ENCODE measurements around the gene SLC66A3.

The SLC66A3 gene

DNA sequence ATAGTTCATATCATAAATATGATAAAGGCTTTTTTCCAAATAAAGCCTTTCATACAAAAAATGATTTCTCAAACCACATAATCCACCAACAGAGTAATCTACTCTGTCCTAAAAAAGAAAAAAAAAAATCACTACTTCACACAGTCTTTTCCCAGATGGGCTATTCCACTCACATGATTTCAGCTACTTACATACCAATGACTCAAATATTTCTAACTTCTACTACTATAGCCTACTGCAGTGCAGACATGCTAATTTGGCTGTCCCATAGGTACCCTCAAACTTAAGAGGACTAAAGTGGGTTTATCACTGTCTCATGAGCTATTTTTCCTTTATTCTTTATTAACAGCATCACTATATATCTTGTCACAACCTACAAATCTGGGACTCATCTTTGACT lies 57.4 kb downstream of the SLC66A3 start:
- no peak overlapping the region for H3K27ac ChIP-seq (ENCODE audit: low read depth, low read length)
- H3K9ac ChIP-seq (ENCODE audit: low read depth in 1 of 2, low read length in 2 of 2): no peak overlapping the region
- no peaks in the 10 kb centered on the region for H3K4me1 ChIP-seq (ENCODE audit: control insufficient read depth in 1 of 2, insufficient read depth in 2 of 2, low read length in 2 of 2)
- no peak overlapping the region for H3K4me3 ChIP-seq (ENCODE audit: low read depth in 1 of 2, low read length in 2 of 2)
- peaks cover 23 to 65% of the 10 kb centered on the region in 2 donors for H3K36me3 ChIP-seq (ENCODE audit: control insufficient read depth in 1 of 2, insufficient read depth in 2 of 2, low read length in 2 of 2)
- no peaks in the 10 kb centered on the region for H3K27me3 ChIP-seq (ENCODE audit: control insufficient read depth in 1 of 2, insufficient read depth in 2 of 2, low read length in 2 of 2)
- no peaks in the 10 kb centered on the region for H3K9me3 ChIP-seq (ENCODE audit: control insufficient read depth in 1 of 2, low read length in 2 of 2)

DNA sequence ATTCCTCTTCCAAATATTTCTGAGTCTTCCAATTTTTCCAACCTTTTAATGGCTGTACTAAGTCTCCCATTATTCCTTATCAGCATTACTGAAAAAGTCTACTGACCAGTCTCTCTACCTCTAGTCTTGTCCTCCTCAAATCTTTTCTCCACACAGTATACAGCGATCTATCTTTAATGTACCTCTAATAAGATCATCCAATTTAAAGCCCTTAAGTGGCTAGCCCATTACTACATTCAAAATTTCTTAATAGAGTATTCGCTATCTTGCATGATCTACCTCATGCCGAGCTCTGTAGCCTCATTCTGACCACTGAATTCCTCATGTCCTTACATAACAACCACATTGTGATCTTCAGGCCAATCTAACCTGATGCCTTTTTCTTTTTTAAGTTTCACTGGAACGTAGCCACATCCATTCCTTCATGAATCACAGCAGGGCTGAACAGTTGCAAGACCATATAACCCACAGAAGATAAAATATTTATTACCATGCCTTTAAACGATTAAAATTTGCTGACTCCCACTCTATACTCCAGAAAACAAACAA lies 57.9 kb downstream of the SLC66A3 start:
- no peaks in the 10 kb centered on the region for H3K4me1 ChIP-seq (ENCODE audit: control insufficient read depth in 1 of 2, insufficient read depth in 2 of 2, low read length in 2 of 2)
- no peak overlapping the region for H3K27ac ChIP-seq (ENCODE audit: low read depth, low read length)
- H3K4me3 ChIP-seq (ENCODE audit: low read depth in 1 of 2, low read length in 2 of 2): no peak overlapping the region
- no peak overlapping the region for H3K9ac ChIP-seq (ENCODE audit: low read depth in 1 of 2, low read length in 2 of 2)
- H3K27me3 ChIP-seq (ENCODE audit: control insufficient read depth in 1 of 2, insufficient read depth in 2 of 2, low read length in 2 of 2): no peaks in the 10 kb centered on the region
- H3K36me3 ChIP-seq (ENCODE audit: control insufficient read depth in 1 of 2, insufficient read depth in 2 of 2, low read length in 2 of 2): peaks cover 26 to 64% of the 10 kb centered on the region in 2 donors
- H3K9me3 ChIP-seq (ENCODE audit: control insufficient read depth in 1 of 2, low read length in 2 of 2): no peaks in the 10 kb centered on the region

DNA sequence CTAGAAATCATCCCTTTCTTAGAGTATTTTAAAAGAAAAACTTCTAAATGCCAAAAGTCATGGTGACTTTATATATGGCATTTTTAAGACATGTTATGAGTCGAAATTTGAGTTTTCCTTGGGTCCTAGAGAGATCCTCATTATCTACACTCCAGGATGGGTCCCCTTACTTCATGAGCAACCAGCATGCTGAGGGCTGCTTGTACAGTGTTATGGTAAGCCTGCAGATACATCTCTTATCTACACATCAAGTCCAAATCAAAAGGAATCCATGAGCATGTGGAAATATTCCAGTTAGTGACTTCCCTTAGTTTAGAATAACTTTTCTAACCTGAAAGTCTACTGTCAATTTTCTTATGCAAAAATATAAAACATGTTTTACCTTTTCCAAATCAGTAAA lies 58.7 kb downstream of the SLC66A3 start:
- H3K27me3 ChIP-seq (ENCODE audit: control insufficient read depth in 1 of 2, insufficient read depth in 2 of 2, low read length in 2 of 2): no peaks in the 10 kb centered on the region
- H3K27ac ChIP-seq (ENCODE audit: low read depth, low read length): no peak overlapping the region
- no peaks in the 10 kb centered on the region for H3K9me3 ChIP-seq (ENCODE audit: control insufficient read depth in 1 of 2, low read length in 2 of 2)
- no peaks in the 10 kb centered on the region for H3K4me1 ChIP-seq (ENCODE audit: control insufficient read depth in 1 of 2, insufficient read depth in 2 of 2, low read length in 2 of 2)
- no peak overlapping the region for H3K9ac ChIP-seq (ENCODE audit: low read depth in 1 of 2, low read length in 2 of 2)
- no peak overlapping the region for H3K4me3 ChIP-seq (ENCODE audit: low read depth in 1 of 2, low read length in 2 of 2)
- peaks cover 26 to 64% of the 10 kb centered on the region in 2 donors for H3K36me3 ChIP-seq (ENCODE audit: control insufficient read depth in 1 of 2, insufficient read depth in 2 of 2, low read length in 2 of 2)

DNA sequence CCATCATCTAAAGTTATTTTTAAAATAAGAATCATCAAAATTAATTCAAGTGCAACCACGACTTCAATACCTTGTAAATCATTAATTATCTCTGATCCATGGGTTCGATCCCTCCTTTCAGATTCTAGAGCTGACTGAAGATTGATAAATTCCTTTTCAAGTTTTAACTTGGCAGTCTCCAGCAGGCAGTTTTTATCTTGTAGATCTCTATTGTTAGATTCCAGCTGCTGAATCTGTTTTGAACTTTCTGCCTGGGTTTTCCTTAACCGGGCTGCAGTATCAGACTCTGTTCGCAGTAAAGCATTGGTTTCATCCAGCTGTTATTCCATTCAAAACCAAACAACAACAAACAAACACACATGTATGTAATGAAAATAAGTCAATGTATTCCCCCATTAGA lies 59.5 kb downstream of the SLC66A3 start:
- Histone ChIP-seq H3K36me3 (ENCODE audit: control insufficient read depth in 1 of 2, insufficient read depth in 2 of 2, low read length in 2 of 2) (peaks cover 24 to 64% of the 10 kb centered on the region in 2 donors), H3K27ac (ENCODE audit: low read depth, low read length) (no peak overlapping the region), H3K9ac (ENCODE audit: low read depth in 1 of 2, low read length in 2 of 2) (no peak overlapping the region), H3K4me3 (ENCODE audit: low read depth in 1 of 2, low read length in 2 of 2) (no peak overlapping the region), H3K27me3 (ENCODE audit: control insufficient read depth in 1 of 2, insufficient read depth in 2 of 2, low read length in 2 of 2) (no peaks in the 10 kb centered on the region), H3K4me1 (ENCODE audit: control insufficient read depth in 1 of 2, insufficient read depth in 2 of 2, low read length in 2 of 2) (no peaks in the 10 kb centered on the region), H3K9me3 (ENCODE audit: control insufficient read depth in 1 of 2, low read length in 2 of 2) (no peaks in the 10 kb centered on the region)

DNA sequence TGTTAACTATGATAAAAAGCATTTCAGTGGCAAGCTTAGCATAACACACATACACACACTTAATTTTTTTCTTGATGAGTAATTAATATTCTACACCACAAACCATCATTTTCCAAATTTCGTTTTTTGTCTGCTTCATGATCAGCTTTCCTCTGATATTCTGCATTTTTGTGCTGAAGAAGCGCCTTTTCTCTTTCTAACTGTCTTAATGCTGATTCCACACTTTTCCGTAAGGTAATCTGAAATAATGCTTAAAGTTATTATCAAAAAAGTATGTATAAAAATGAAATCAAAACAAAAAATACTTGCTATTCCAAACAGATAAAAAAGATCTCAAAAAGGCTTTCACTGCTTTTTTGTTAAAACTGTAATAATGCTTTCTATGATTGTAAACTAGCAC lies 60.1 kb downstream of the SLC66A3 start:
- Histone ChIP-seq H3K36me3 (ENCODE audit: control insufficient read depth in 1 of 2, insufficient read depth in 2 of 2, low read length in 2 of 2) (peaks cover 26 to 60% of the 10 kb centered on the region in 2 donors), H3K4me1 (ENCODE audit: control insufficient read depth in 1 of 2, insufficient read depth in 2 of 2, low read length in 2 of 2) (no peaks in the 10 kb centered on the region), H3K9me3 (ENCODE audit: control insufficient read depth in 1 of 2, low read length in 2 of 2) (no peaks in the 10 kb centered on the region), H3K9ac (ENCODE audit: low read depth in 1 of 2, low read length in 2 of 2) (no peak overlapping the region), H3K4me3 (ENCODE audit: low read depth in 1 of 2, low read length in 2 of 2) (no peak overlapping the region), H3K27me3 (ENCODE audit: control insufficient read depth in 1 of 2, insufficient read depth in 2 of 2, low read length in 2 of 2) (no peaks in the 10 kb centered on the region), H3K27ac (ENCODE audit: low read depth, low read length) (no peak overlapping the region)

DNA sequence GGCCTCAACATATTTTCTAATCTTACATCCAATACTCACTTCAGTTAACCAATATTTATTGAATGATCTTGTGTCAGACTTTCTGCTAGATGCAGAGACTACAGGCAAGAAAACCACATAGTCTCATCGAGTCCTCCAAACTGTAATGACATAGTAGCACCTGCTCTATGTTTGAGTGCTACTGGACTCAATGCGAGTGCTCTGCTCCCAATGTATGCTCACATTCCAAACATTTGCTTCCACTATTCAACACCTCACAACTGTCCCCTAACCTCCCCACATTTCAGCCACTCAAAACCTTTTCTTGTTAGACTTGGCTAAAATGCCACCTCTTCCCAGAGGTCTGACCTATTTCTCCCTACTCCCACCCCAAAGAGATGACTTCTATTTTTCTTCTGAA lies 65.2 kb downstream of the SLC66A3 start:
- H3K4me3 ChIP-seq (ENCODE audit: low read depth in 1 of 2, low read length in 2 of 2): no peak overlapping the region
- H3K27me3 ChIP-seq (ENCODE audit: control insufficient read depth in 1 of 2, insufficient read depth in 2 of 2, low read length in 2 of 2): no peaks in the 10 kb centered on the region
- no peak overlapping the region for H3K9ac ChIP-seq (ENCODE audit: low read depth in 1 of 2, low read length in 2 of 2)
- peaks cover 20 to 25% of the 10 kb centered on the region in 2 donors for H3K36me3 ChIP-seq (ENCODE audit: control insufficient read depth in 1 of 2, insufficient read depth in 2 of 2, low read length in 2 of 2)
- no peaks in the 10 kb centered on the region for H3K9me3 ChIP-seq (ENCODE audit: control insufficient read depth in 1 of 2, low read length in 2 of 2)
- no peak overlapping the region for H3K27ac ChIP-seq (ENCODE audit: low read depth, low read length)
- no peaks in the 10 kb centered on the region for H3K4me1 ChIP-seq (ENCODE audit: control insufficient read depth in 1 of 2, insufficient read depth in 2 of 2, low read length in 2 of 2)

DNA sequence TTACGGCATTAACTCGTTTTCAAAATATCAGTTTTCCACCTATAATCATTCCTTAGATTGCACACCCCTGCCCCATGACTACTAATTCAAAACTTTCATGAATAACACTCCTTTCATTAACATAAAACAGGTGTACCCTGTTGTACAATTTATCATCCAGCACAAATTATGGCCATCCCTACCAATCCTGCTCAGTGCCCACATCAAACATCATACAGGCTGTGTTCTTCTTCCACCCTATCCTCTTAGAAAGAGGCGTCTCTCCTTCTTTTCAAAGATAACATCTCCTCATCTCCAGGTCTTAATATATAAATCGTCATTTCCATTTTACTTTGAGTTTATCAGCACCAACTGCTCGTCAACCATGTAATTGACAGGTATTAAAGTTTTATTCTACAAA lies 67.6 kb downstream of the SLC66A3 start:
- Histone ChIP-seq H3K27ac (ENCODE audit: low read depth, low read length) (no peak overlapping the region), H3K4me3 (ENCODE audit: low read depth in 1 of 2, low read length in 2 of 2) (no peak overlapping the region), H3K4me1 (ENCODE audit: control insufficient read depth in 1 of 2, insufficient read depth in 2 of 2, low read length in 2 of 2) (no peaks in the 10 kb centered on the region), H3K27me3 (ENCODE audit: control insufficient read depth in 1 of 2, insufficient read depth in 2 of 2, low read length in 2 of 2) (no peaks in the 10 kb centered on the region), H3K9ac (ENCODE audit: low read depth in 1 of 2, low read length in 2 of 2) (no peak overlapping the region), H3K36me3 (ENCODE audit: control insufficient read depth in 1 of 2, insufficient read depth in 2 of 2, low read length in 2 of 2) (peaks cover 8 to 10% of the 10 kb centered on the region in 2 donors), H3K9me3 (ENCODE audit: control insufficient read depth in 1 of 2, low read length in 2 of 2) (no peaks in the 10 kb centered on the region)

DNA sequence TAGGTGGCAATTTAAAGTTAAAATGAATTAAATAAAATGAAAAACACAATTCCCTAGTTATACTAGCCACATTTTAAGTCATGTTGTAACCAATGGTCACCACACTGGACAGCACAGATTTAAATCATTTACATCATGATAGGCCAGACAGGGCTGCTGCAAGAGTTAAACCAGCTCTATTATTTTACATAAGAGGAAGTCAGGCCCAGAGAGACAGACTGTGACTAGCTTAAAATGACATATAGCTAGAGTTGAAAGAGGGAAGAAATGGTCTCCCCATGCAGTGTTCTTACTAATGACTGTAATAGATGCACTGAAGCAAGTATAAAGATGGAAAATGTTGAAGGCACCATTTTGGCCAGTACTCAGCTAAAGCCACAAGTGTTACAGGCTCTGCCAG lies 69.6 kb downstream of the SLC66A3 start:
- Histone ChIP-seq H3K27me3 (ENCODE audit: control insufficient read depth in 1 of 2, insufficient read depth in 2 of 2, low read length in 2 of 2) (no peaks in the 10 kb centered on the region), H3K36me3 (ENCODE audit: control insufficient read depth in 1 of 2, insufficient read depth in 2 of 2, low read length in 2 of 2) (peaks cover 6 to 10% of the 10 kb centered on the region in 2 donors), H3K27ac (ENCODE audit: low read depth, low read length) (no peak overlapping the region), H3K4me1 (ENCODE audit: control insufficient read depth in 1 of 2, insufficient read depth in 2 of 2, low read length in 2 of 2) (no peaks in the 10 kb centered on the region), H3K9ac (ENCODE audit: low read depth in 1 of 2, low read length in 2 of 2) (no peak overlapping the region), H3K4me3 (ENCODE audit: low read depth in 1 of 2, low read length in 2 of 2) (no peak overlapping the region), H3K9me3 (ENCODE audit: control insufficient read depth in 1 of 2, low read length in 2 of 2) (no peaks in the 10 kb centered on the region)

DNA sequence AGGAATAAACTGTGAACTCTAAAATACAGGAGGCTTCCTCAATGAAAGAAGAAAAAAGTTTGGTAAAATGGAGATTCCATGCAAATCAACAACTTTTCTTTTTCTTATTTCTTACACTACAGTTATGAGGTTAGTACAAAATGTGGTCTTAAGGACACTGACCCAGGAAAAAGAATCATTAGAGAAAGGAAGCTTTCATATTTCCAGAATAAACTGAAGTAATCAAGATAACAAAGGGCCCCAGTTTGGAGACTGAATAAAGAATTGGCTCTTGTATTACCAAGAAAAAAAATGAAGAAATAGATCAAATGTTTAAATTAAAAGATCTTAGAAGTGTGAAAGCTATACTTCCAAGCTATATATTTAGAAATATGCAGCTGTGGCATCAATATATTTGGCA lies 72.3 kb downstream of the SLC66A3 start:
- H3K4me1 ChIP-seq (ENCODE audit: control insufficient read depth in 1 of 2, insufficient read depth in 2 of 2, low read length in 2 of 2): no peaks in the 10 kb centered on the region
- no peak overlapping the region for H3K4me3 ChIP-seq (ENCODE audit: low read depth in 1 of 2, low read length in 2 of 2)
- H3K27me3 ChIP-seq (ENCODE audit: control insufficient read depth in 1 of 2, insufficient read depth in 2 of 2, low read length in 2 of 2): no peaks in the 10 kb centered on the region
- H3K27ac ChIP-seq (ENCODE audit: low read depth, low read length): no peak overlapping the region
- H3K36me3 ChIP-seq (ENCODE audit: control insufficient read depth in 1 of 2, insufficient read depth in 2 of 2, low read length in 2 of 2): peaks cover 4 to 5% of the 10 kb centered on the region in 2 donors
- no peak overlapping the region for H3K9ac ChIP-seq (ENCODE audit: low read depth in 1 of 2, low read length in 2 of 2)
- no peaks in the 10 kb centered on the region for H3K9me3 ChIP-seq (ENCODE audit: control insufficient read depth in 1 of 2, low read length in 2 of 2)
